ENCODE measurements around the gene SLC39A6. TPM values are rescaled to one million over a fixed set of nuclear protein-coding genes. Genes with fewer than 3 reads are reported as not detected.

Gene SLC39A6
- total RNA-seq, 3 donors from 2014 or later (not counting 1 experiment from before 2014, with no cell fraction given), result 15.2 to 18.8 (median 18.1) TPM

- ATAC-seq, result no peak
- peak overlapping the region; percentile 95 for H3K4me3 Mint-ChIP-seq
- H3K4me1 Mint-ChIP-seq, result peaks cover 33 to 58% of the 10 kb centered on the region in 2 donors
- peak overlapping the region; percentile 98 for H3K27ac ChIP-seq (ENCODE audit: low read length)
- no peaks in the 10 kb centered on the region for H3K27me3 ChIP-seq (ENCODE audit: control insufficient read depth, insufficient read depth, low read length)
- no peaks in the 10 kb centered on the region for H3K9me3 ChIP-seq (ENCODE audit: control insufficient read depth, insufficient read depth, low read length)
- peak overlapping the region; percentile 90 for H3K4me3 ChIP-seq (ENCODE audit: low read length)
- H3K36me3 Mint-ChIP-seq, result no peaks in the 10 kb centered on the region
- 2% methylated on average over 12 of the region's 12 CpGs for WGBS (ENCODE audit: insufficient coverage)
- TF ChIP-seq CTCF (IDR thresholded peaks at IDR 0.05), result no peak
- intact Hi-C loops (cut with micrococcal nuclease), result loop anchor here (2.0 kb wide), 2 partner anchors 56 to 632 kb away; partner anchors contain the start of gene INO80C
- peak overlapping the region; percentile 96 to 97 for H3K27ac Mint-ChIP-seq
- peaks cover 9% of the 10 kb centered on the region for H3K36me3 ChIP-seq (ENCODE audit: control insufficient read depth, insufficient read depth, low read length)
- H3K9me3 Mint-ChIP-seq, result no peaks in the 10 kb centered on the region
- peaks cover 36% of the 10 kb centered on the region for H3K4me1 ChIP-seq (ENCODE audit: control insufficient read depth, insufficient read depth, low read length)
- H3K27me3 Mint-ChIP-seq (ENCODE audit: low read depth in 2 of 2), result no peaks in the 10 kb centered on the region
- peak in 1 of 2 donors; percentile 28 for DNase-seq
These were observed 640 bp downstream of the SLC39A6 start for GRCh38 chr18:36128530-36128870.

DNA sequence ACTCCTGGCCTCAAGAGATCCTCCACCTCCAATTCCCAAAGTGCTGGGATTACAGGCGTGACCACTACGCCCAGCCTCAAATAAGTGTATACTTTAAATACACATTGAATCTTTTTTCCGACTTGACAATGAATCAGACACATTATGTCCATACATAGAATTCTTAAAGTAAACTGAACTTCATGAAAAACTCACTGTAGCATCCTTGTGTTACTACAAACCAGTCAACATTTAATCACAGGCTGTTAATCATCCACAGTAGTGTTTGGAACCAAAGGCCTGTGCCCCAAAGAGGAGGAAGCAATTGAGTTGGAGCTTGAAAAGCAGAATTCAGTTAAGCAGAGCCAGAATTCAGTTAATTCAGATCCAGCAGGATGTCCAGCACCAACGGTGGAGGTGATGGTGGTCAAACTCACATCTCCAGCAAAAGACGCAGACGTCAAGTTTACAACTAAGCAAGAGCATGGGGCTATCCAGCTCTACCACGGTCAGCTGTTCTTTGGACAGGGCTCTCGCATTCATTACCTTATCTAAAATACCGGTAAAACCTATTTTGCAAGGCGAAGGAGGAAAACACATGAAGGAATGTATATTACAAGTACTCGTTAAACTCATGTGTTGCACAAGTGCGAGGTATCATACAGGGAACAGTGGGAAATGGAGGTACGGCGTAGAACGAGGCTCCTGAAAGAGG lies 1.2 kb downstream of the SLC39A6 start:
- intact Hi-C loops (cut with micrococcal nuclease), result loop anchor here (2.0 kb wide), 2 partner anchors 57 to 631 kb away; partner anchors contain the start of gene INO80C
- H3K36me3 ChIP-seq (ENCODE audit: control insufficient read depth, insufficient read depth, low read length), result peaks cover 10% of the 10 kb centered on the region
- DNase-seq, result no peak
- H3K27ac ChIP-seq (ENCODE audit: low read length), result no peak overlapping the region
- peak overlapping the region; percentile 95 for H3K4me3 Mint-ChIP-seq
- peak overlapping the region; percentile 96 to 97 for H3K27ac Mint-ChIP-seq
- WGBS (ENCODE audit: insufficient coverage), result 64% methylated on average over 15 of the region's 15 CpGs
- no peaks in the 10 kb centered on the region for H3K36me3 Mint-ChIP-seq
- H3K9me3 Mint-ChIP-seq, result no peaks in the 10 kb centered on the region
- peaks cover 33 to 57% of the 10 kb centered on the region in 2 donors for H3K4me1 Mint-ChIP-seq
- no peaks in the 10 kb centered on the region for H3K27me3 ChIP-seq (ENCODE audit: control insufficient read depth, insufficient read depth, low read length)
- ATAC-seq, result no peak
- H3K4me3 ChIP-seq (ENCODE audit: low read length), result peak overlapping the region; percentile 90
- peaks cover 36% of the 10 kb centered on the region for H3K4me1 ChIP-seq (ENCODE audit: control insufficient read depth, insufficient read depth, low read length)
- H3K9me3 ChIP-seq (ENCODE audit: control insufficient read depth, insufficient read depth, low read length), result no peaks in the 10 kb centered on the region
- TF ChIP-seq CTCF (IDR thresholded peaks at IDR 0.05), result no peak
- no peaks in the 10 kb centered on the region for H3K27me3 Mint-ChIP-seq (ENCODE audit: low read depth in 2 of 2)

- Histone ChIP-seq H3K9me3 (ENCODE audit: control insufficient read depth, insufficient read depth, low read length) (no peaks in the 10 kb centered on the region), H3K4me1 (ENCODE audit: control insufficient read depth, insufficient read depth, low read length) (peaks cover 28% of the 10 kb centered on the region), H3K4me3 (ENCODE audit: low read length) (no peak overlapping the region), H3K36me3 (ENCODE audit: control insufficient read depth, insufficient read depth, low read length) (peaks cover 18% of the 10 kb centered on the region), H3K27me3 (ENCODE audit: control insufficient read depth, insufficient read depth, low read length) (no peaks in the 10 kb centered on the region), H3K27ac (ENCODE audit: low read length) (no peak overlapping the region)
- no peaks in the 10 kb centered on the region for H3K36me3 Mint-ChIP-seq
- TF ChIP-seq CTCF (IDR thresholded peaks at IDR 0.05), result no peak
- H3K9me3 Mint-ChIP-seq, result no peaks in the 10 kb centered on the region
- ATAC-seq (no peak), DNase-seq (no peak)
- peaks cover 21 to 46% of the 10 kb centered on the region in 2 donors for H3K4me1 Mint-ChIP-seq
- peak overlapping the region; percentile 29 for H3K4me3 Mint-ChIP-seq
- intact Hi-C loops (cut with micrococcal nuclease), result no loop called here
- H3K27ac Mint-ChIP-seq, result peak overlapping the region in 1 of 2 donors; percentile 19
- H3K27me3 Mint-ChIP-seq (ENCODE audit: low read depth in 2 of 2), result no peaks in the 10 kb centered on the region
- WGBS (ENCODE audit: insufficient coverage), result 94% methylated on average over 6 of the region's 8 CpGs
These were observed 2.5 kb downstream of the SLC39A6 start for GRCh38 chr18:36126668-36127067.
